Fibroblast of skin of right biceps (primary cell): Measurements from ENCODE around the gene GATA3.

Source experiments
- DNase-seq: peaks from one replicate; pipeline ENCODE4 v3.0.0-alpha.2; 2013

Gene GATA3

GRCh38 chr10:8037941-8038894 is 16.3 kb upstream of the GATA3 start:
- DNase-seq: no peak

- DNase-seq: no peak
These were observed 15.1 kb upstream of the GATA3 start for GRCh38 chr10:8039321-8039881.

- DNase-seq: no peak
These were observed 13.8 kb upstream of the GATA3 start for GRCh38 chr10:8040651-8041050.

- DNase-seq: no peak
These were observed 13.1 kb upstream of the GATA3 start for GRCh38 chr10:8041284-8041991.

- no peak for DNase-seq
These were observed 12.3 kb upstream of the GATA3 start for GRCh38 chr10:8041992-8042720.

GRCh38 chr10:8042721-8043568 is 11.5 kb upstream of the GATA3 start:
- no peak for DNase-seq

- no peak for DNase-seq
These were observed 10.8 kb upstream of the GATA3 start for GRCh38 chr10:8043569-8044306.

GRCh38 chr10:8044331-8044907 is 10.1 kb upstream of the GATA3 start:
- DNase-seq: no peak

GRCh38 chr10:8044908-8045725 is 9.4 kb upstream of the GATA3 start:
- DNase-seq: no peak

- no peak for DNase-seq
These were observed 8.6 kb upstream of the GATA3 start for GRCh38 chr10:8045726-8046494.

- DNase-seq: no peak
These were observed 6.8 kb upstream of the GATA3 start for GRCh38 chr10:8047452-8048280.

GRCh38 chr10:8048281-8049008 is 6.0 kb upstream of the GATA3 start:
- DNase-seq: no peak

GRCh38 chr10:8049045-8049864 is 5.2 kb upstream of the GATA3 start:
- no peak for DNase-seq

GRCh38 chr10:8049865-8050555 is 4.5 kb upstream of the GATA3 start:
- no peak for DNase-seq

GRCh38 chr10:8050556-8051108 is 3.9 kb upstream of the GATA3 start:
- DNase-seq: peak; percentile 30
